Hematopoietic multipotent progenitor cell treated with erythropoietin and hydrocortisone succinate and interleukin-3 and kit ligand, for 15 days (in vitro differentiated cells): ENCODE data around the gene BOD1L2.

ENCODE experiments used
- DNase-seq: peaks from one replicate; pipeline ENCODE4 v3.0.0-alpha.2; 2015; ENCODE audit warnings: low spot score

Gene BOD1L2

GRCh38 chr18:57146956-57147636 lies at the start of gene BOD1L2:
TSS of gene BOD1L2 (plus strand) at chr18:57147087. CDS start at chr18:57147313, 226 bp downstream.
- DNase-seq = no peak

DNA sequence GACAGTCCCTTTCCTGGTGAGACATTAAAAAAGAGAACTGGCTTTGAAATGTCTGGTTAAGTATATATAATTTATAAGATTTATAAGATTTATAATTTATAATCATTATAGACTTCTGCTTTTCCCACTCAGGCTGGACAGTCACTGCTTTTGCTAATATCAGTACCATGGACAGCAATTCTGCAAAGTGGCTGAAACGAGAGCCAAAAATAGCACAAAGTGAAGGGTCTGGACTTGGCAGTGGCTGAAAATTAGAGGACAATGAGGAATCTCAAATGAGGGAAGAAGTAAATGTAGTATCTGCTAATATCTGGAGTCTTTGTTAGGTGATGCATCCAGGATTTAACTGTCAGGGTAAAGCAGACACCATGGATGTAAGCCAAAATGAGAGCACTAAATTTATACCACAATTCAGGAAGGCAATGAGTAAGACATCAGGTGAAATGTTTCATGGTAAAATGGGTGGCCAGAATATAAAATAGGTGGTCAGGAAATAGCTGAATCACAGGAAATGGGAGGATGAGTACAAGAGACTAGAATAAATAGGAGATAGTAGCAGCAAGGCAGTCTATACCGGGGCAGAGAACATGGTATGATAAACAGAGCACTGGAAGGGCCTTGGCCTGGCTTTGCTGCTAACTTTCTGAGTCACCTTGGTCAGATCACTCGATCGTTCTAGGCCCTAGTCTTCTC lies 39.6 kb upstream of the BOD1L2 start:
- no peak for DNase-seq

GRCh38 chr18:57110290-57110689 lies 36.6 kb upstream of the BOD1L2 start:
- no peak for DNase-seq

GRCh38 chr18:57113799-57114420 lies 33.0 kb upstream of the BOD1L2 start:
- no peak for DNase-seq

GRCh38 chr18:57116598-57117132 lies 30.2 kb upstream of the BOD1L2 start:
- no peak for DNase-seq

DNA sequence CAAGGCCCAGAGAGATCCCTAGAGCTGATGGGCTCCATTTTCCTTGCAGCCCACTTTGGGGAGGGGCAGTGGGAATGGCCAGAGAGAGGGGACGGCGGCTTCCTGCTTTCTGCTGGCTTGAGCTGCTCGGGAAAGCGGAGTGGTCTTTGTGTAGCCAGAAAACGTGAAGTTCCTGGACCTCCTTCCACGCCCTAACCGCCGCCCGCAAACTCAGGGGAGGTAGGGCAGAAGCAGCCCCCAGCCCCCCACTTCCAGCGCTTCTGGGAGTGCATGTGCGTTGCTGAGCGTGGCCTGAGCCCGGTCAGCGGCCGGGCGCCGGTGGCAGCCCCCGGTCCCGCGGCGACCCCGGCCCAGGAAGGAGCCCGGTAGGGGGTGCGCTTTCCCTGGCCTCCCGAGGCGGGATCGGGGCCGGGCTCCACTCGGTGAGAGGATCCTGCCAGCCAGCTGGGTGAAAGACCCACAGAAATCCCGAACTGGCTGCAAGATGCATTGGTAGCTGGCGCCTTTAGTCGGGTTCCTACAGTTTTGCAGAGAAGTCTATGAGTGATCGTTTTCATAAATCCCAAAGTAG lies 25.3 kb upstream of the BOD1L2 start:
- no peak for DNase-seq

DNA sequence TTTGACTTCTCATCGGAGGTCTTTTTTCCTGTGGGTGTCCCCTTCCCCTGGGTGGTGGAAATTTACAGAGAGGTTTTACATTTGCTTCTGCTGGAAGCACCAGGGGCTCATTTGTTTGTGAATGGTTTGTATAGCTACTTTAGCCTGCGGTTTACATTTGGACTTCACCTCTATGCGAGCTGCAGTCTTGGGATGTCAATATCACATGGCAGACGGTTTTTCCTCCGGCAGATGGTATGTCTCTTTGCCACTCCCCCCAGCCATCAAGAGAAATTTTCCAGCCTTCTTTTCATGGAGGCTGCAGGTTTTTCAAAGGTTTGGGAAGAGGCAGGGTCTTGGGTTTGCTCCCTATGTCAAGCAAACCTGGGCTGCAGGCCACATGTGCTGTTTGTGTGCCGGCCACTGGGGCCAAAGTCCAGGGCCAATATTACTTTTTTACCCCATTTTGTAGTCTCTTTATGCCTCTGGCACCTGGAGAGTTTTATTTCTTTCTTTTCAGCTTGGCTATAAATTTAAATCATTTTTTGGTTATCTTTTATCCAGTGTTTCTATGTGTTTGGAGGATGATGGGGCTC lies 23.9 kb upstream of the BOD1L2 start:
- no peak for DNase-seq

GRCh38 chr18:57125627-57126026 lies 21.3 kb upstream of the BOD1L2 start:
- DNase-seq = no peak

GRCh38 chr18:57128220-57128932 lies 18.5 kb upstream of the BOD1L2 start:
- no peak for DNase-seq

GRCh38 chr18:57131101-57131500 lies 15.8 kb upstream of the BOD1L2 start:
- DNase-seq = no peak

DNA sequence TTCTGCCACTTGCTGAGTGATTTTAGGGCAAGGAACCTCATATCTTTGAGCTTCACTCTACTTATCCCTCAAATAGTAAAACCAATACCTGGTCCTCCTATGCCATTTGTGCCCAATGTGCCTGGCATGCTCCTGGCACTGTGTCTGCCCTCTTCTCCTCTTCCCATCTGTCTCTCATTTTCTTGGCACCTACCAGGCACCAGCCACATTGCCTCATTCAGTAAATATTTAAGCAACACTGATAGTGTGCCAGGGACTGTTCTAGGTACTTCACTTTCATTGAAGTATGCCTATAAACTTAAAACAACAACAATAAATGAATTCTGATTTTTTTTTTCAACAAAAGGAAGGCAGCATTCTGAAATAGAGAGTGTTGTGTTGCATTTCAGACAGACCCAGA lies 15.1 kb upstream of the BOD1L2 start:
- DNase-seq = no peak

DNA sequence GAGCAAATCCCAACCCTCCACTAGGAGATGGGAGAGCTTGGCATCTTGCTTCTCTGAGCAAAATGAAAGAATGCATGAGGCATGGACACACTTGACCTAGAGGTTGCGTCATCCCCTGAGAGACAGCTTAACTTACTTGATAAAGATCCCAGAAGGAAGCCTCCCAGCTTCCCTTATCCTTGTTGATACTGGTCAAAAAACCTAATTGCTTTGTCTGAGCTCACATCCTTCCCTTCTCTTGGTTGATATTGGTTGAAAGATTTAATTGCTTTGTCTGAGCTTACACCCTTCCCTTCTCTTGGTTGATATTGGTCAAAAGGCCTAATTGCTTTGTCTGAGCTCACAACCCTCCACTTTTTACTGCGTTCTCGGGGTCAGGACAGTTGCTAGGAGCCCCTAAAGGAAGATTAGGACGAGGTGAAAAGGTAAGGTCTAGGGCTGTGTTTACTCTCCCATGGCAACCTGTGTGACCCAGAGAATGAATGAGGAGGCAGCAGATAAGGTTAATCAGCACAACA lies 12.2 kb upstream of the BOD1L2 start:
- DNase-seq = no peak

- DNase-seq = no peak
Observed at GRCh38 chr18:57135699-57136098, 11.2 kb upstream of the BOD1L2 start.

GRCh38 chr18:57137847-57138246 lies 9.0 kb upstream of the BOD1L2 start:
- DNase-seq = no peak

DNA sequence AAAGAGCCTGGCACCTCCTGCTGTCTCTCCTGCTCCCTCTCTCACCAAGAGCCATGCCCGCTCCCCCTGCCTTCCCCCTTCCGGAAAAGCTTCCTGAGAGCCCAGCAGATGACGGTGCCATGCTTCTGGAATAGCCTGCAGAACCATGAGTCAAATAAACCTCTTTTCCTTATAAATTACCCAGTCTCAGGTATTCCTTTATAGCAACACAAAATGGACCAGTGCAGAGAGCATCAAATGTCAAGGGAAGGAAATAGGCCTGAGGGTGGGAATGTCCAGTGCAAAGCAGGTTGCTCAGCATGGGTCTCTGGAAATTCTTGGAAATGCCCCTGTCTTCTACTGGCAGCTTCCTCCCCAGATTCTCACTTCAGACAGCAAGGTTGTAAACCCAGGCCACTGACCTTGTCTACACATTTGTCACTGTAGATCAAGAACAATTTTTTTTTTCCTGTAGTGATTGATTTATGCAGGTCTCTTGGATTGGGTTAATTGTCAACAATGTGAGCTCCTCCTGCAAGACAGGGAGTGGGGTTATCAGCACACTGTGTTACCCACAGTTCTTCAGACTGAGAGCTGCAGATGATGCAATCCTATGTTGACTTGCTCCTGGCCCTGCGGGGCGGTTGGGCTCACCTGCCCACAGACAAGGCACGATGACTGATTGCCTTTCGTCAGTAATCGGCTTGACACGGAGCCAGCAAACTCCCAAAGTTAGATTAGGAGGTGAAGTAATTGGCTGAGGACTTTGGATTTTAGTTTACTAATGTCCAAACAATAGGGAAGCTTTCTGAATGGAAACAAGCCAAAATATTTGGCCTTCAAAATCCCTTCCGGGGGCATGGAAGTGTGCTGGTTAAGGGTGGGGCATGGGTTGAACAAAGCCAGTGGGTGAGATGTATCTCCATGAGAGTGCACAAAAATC lies 5.4 kb upstream of the BOD1L2 start:
- DNase-seq = no peak

DNA sequence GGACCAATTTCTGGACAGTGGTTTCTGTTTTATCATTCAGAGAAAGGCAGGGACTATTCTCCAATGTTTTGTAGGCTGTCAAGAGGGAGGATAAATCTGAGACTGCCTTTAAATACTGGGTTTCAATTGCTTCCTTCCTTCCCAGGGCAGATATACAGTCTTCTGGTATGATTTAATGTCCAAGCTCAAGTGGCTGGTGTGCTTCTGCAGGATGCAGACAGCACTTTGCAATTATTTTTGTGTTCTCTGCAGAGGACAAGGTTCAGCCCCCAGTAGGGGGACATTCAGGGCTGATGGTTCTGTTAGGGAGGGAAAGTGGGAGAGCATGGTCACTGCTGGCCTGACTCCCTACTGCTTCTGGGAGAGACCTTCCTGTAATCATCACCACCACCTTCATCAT lies 4.6 kb upstream of the BOD1L2 start:
- DNase-seq = no peak

- no peak for DNase-seq
Observed at GRCh38 chr18:57143265-57143664, 3.6 kb upstream of the BOD1L2 start.

DNA sequence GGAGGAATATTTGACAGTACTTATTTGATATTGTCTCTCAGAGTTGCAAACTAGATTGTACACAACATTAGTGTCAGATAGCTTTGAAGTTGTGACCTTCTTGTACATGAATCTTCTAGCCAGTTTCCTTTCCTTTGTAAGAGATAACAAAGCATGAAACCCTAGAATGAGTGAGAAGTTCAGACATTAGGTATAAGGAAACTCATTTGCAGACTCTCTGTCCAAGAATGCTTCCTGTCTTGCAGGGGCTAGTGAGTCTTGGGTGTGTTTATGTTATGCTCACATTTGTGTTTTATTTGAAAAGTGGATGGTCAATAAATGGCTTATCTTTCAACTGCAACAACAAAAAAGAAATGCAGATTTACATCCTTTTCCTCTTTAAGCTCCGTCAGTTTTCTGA lies 1.4 kb downstream of the BOD1L2 start:
- DNase-seq = no peak

GRCh38 chr18:57149051-57149450 lies 2.2 kb downstream of the BOD1L2 start:
- DNase-seq = no peak

GRCh38 chr18:57149531-57149930 lies 2.6 kb downstream of the BOD1L2 start:
- DNase-seq = no peak
